Activated T-cell treated with anti-CD3 and anti-CD28 coated beads, Interleukin-2, amount 50 U/mL, for 72 hours (primary cell): ENCODE measurements around the gene IDH3B. TPM values are rescaled to one million over a fixed set of nuclear protein-coding genes. Genes with fewer than 3 reads are reported as not detected.

Source experiments
- ATAC-seq, 2 donors: fragments of 150-1000 bp; cut with Tn5 transposase; replicated peaks in 1 of 2; 2 replicates each; pipeline ENCODE4 v1.10.0; 2021; ENCODE audit warnings: moderate library complexity in 2 of 2, mild to moderate bottlenecking in 1 of 2
- DNase-seq, 2 donors: peaks; one replicate each; pipeline ENCODE4 v3.0.0; 2021 to 2022; ENCODE audit warnings: mixed read lengths in 1 of 2
- H3K27ac Mint-ChIP-seq: one replicate; pipeline ENCODE4 v1.8.0; 2022; ENCODE audit warnings: mild to moderate bottlenecking, moderate library complexity, mixed read lengths
- H3K27me3 Mint-ChIP-seq: one replicate; pipeline ENCODE4 v1.8.0; 2022; ENCODE audit warnings: low read depth, mixed read lengths
- H3K36me3 Mint-ChIP-seq, 2 donors: one replicate each; pipeline ENCODE4 v1.8.0; 2022; ENCODE audit warnings: mixed read lengths in 2 of 2, mild to moderate bottlenecking in 1 of 2; ENCODE audit not compliant: insufficient read depth in 2 of 2
- H3K4me1 Mint-ChIP-seq: one replicate; pipeline ENCODE4 v1.8.0; 2022; ENCODE audit warnings: low read depth, mixed read lengths
- H3K4me3 Mint-ChIP-seq, 2 donors: one replicate each; pipeline ENCODE4 v1.8.0; 2022; ENCODE audit warnings: mild to moderate bottlenecking in 2 of 2, mixed read lengths in 2 of 2, moderate library complexity in 2 of 2
- H3K9me3 Mint-ChIP-seq, 2 donors: one replicate each; pipeline ENCODE4 v1.8.0; 2022; ENCODE audit warnings: mixed read lengths in 2 of 2
- total RNA-seq, 2 donors: library from RNA; stranded (reverse); gene quantifications; one replicate each; pipeline ENCODE4 v1.2.3, GENCODE V29; 2022

The IDH3B gene
- total RNA-seq, 2 donors from 2014 or later: 101 to 127 TPM

- peak; percentile 14 to 30 for ATAC-seq
- peaks cover 60% of the 10 kb centered on the region for H3K4me1 Mint-ChIP-seq
- no peaks in the 10 kb centered on the region for H3K27me3 Mint-ChIP-seq
- H3K36me3 Mint-ChIP-seq: peaks cover 29 to 39% of the 10 kb centered on the region in 2 donors
- H3K27ac Mint-ChIP-seq: no peak overlapping the region
- peak in 1 of 2 donors; percentile 28 for DNase-seq
- no peak overlapping the region for H3K4me3 Mint-ChIP-seq
- no peaks in the 10 kb centered on the region for H3K9me3 Mint-ChIP-seq
Observed at GRCh38 chr20:2658414-2659354, 5.3 kb downstream of the IDH3B start.

- H3K27me3 Mint-ChIP-seq: no peaks in the 10 kb centered on the region
- peak overlapping the region; percentile 35 for H3K27ac Mint-ChIP-seq
- no peak for ATAC-seq
- H3K9me3 Mint-ChIP-seq: no peaks in the 10 kb centered on the region
- H3K4me1 Mint-ChIP-seq: peaks cover 58% of the 10 kb centered on the region
- H3K36me3 Mint-ChIP-seq: peaks cover 29 to 41% of the 10 kb centered on the region in 2 donors
- DNase-seq: no peak
- no peak overlapping the region for H3K4me3 Mint-ChIP-seq
Observed at GRCh38 chr20:2657674-2658073, 6.3 kb downstream of the IDH3B start.

- DNase-seq (no peak), ATAC-seq (no peak)
- peaks cover 29 to 41% of the 10 kb centered on the region in 2 donors for H3K36me3 Mint-ChIP-seq
- peak overlapping the region; percentile 13 for H3K27ac Mint-ChIP-seq
- no peaks in the 10 kb centered on the region for H3K27me3 Mint-ChIP-seq
- H3K9me3 Mint-ChIP-seq: no peaks in the 10 kb centered on the region
- H3K4me3 Mint-ChIP-seq: no peak overlapping the region
- H3K4me1 Mint-ChIP-seq: peaks cover 54% of the 10 kb centered on the region
Observed at GRCh38 chr20:2657241-2657640, 6.8 kb downstream of the IDH3B start.

DNA sequence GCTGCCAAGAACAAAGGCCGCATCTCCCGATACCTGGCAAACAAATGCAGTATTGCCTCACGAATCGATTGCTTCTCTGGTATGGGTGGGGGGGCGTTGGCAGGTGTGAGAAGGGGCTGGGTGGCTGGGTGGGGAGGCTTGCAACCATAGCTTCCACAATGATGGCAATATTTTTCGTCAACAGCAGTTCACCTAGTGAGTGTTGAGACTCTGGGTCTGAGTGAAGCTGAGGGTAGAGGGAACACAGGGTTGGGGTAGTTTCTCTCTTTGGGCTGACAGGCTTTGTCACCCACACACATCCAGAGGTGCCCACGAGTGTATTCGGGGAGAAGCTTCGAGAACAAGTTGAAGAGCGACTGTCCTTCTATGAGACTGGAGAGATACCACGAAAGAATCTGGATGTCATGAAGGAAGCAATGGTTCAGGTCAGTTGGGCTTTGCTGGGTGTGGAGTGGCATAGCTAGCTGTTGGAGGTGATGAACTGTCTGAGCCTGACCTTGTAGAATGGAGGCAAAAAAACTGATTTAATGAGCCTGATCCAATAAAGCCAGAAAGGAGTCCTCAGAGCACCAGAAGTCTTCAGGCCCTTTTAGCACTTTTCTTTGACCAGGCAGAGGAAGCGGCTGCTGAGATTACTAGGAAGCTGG is 7.4 kb downstream of the IDH3B start:
- Mint-ChIP-seq H3K27ac (peak overlapping the region; percentile 43), H3K9me3 (no peaks in the 10 kb centered on the region), H3K36me3 (peaks cover 27 to 39% of the 10 kb centered on the region in 2 donors), H3K4me1 (peaks cover 47% of the 10 kb centered on the region), H3K4me3 (no peak overlapping the region), H3K27me3 (no peaks in the 10 kb centered on the region)
- DNase-seq (no peak), ATAC-seq (no peak)

GRCh38 chr20:2655331-2656116 is 8.5 kb downstream of the IDH3B start:
- DNase-seq (no peak), ATAC-seq (no peak)
- Mint-ChIP-seq H3K27ac (peak overlapping the region; percentile 94), H3K4me3 (peak overlapping the region; percentile 95 to 96), H3K4me1 (peaks cover 48% of the 10 kb centered on the region), H3K36me3 (peaks cover 27 to 39% of the 10 kb centered on the region in 2 donors), H3K27me3 (no peaks in the 10 kb centered on the region), H3K9me3 (no peaks in the 10 kb centered on the region)

- Mint-ChIP-seq H3K9me3 (no peaks in the 10 kb centered on the region), H3K27ac (peak overlapping the region; percentile 94), H3K27me3 (no peaks in the 10 kb centered on the region), H3K36me3 (peaks cover 27 to 39% of the 10 kb centered on the region in 2 donors), H3K4me3 (peak overlapping the region; percentile 95 to 96), H3K4me1 (peaks cover 49% of the 10 kb centered on the region)
- ATAC-seq (no peak), DNase-seq (no peak)
Observed at GRCh38 chr20:2654831-2655230, 9.2 kb downstream of the IDH3B start.

GRCh38 chr20:2654384-2654822 is 9.6 kb downstream of the IDH3B start:
- H3K27ac Mint-ChIP-seq: peak overlapping the region; percentile 94
- H3K4me1 Mint-ChIP-seq: peaks cover 54% of the 10 kb centered on the region
- no peaks in the 10 kb centered on the region for H3K27me3 Mint-ChIP-seq

GRCh38 chr20:2653556-2654383 is 10.2 kb downstream of the IDH3B start:
- DNase-seq: no peak
- no peaks in the 10 kb centered on the region for H3K27me3 Mint-ChIP-seq
- H3K27ac Mint-ChIP-seq: peak overlapping the region; percentile 94
- no peaks in the 10 kb centered on the region for H3K9me3 Mint-ChIP-seq
- H3K36me3 Mint-ChIP-seq: peaks cover 25 to 38% of the 10 kb centered on the region in 2 donors
- no peak for ATAC-seq
- H3K4me1 Mint-ChIP-seq: peaks cover 57% of the 10 kb centered on the region
- peak overlapping the region; percentile 95 to 96 for H3K4me3 Mint-ChIP-seq

More at GRCh38 chr20:2654384-2654822, 9.6 kb downstream of the IDH3B start:
- no peak for DNase-seq
- H3K4me3 Mint-ChIP-seq: peak overlapping the region; percentile 95 to 96
- H3K9me3 Mint-ChIP-seq: no peaks in the 10 kb centered on the region
- H3K36me3 Mint-ChIP-seq: peaks cover 27 to 39% of the 10 kb centered on the region in 2 donors
- ATAC-seq: no peak

DNA sequence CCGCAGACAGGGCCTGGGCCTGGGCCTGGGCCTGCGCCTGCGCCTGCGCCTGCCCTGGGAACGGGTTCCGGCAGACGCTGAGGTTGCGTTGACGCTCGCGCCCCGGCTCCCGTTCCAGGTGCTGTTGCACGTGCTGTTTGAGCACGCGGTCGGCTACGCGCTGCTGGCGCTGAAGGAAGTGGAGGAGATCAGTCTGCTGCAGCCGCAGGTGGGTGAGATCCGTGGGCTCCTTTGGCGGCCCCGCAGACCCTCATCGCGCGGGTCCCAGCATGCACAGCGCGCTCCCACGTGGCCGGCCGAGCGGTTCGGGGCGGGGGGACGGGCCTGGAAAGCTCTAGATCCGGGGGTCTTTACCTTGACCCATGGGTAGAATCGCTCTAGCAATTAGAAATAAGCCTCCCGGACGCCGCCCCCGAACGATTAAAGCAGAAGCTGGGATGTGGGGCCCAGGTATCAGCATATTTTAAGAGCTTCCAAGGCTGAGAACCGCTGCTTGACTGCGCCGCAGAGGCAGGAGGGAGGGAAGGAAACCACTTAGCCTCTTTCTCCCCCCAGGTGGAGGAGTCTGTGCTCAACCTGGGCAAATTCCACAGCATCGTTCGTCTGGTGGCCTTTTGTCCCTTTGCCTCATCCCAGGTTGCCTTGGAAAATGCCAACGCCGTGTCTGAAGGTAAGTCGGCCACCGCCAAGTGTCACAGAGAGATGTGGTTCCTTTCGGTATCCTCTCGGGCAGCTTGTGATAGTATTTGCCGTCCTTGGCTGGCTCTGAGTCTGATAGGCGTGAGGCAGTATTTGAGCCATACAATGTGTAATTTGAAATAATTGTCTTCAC is 11.1 kb downstream of the IDH3B start:
- no peaks in the 10 kb centered on the region for H3K27me3 Mint-ChIP-seq
- peaks cover 25 to 33% of the 10 kb centered on the region in 2 donors for H3K36me3 Mint-ChIP-seq
- H3K4me1 Mint-ChIP-seq: peaks cover 52% of the 10 kb centered on the region
- ATAC-seq: peak; percentile 48 to 51
- H3K27ac Mint-ChIP-seq: peak overlapping the region; percentile 94
- H3K9me3 Mint-ChIP-seq: no peaks in the 10 kb centered on the region
- H3K4me3 Mint-ChIP-seq: peak overlapping the region; percentile 95 to 96
- DNase-seq: no peak

GRCh38 chr20:2651772-2652723 is 12.0 kb downstream of the IDH3B start, which contains the start of gene NOP56:
NOP56 (plus strand) TSS chr20:2652632; CDS start chr20:2652661, 29 bp downstream.
- H3K36me3 Mint-ChIP-seq: peaks cover 21 to 32% of the 10 kb centered on the region in 2 donors

More at GRCh38 chr20:2651772-2652723, 12.0 kb downstream of the IDH3B start, which contains the start of gene NOP56:
- Mint-ChIP-seq H3K27ac (peak within 1 kb of the TSS; percentile 98), H3K27me3 (no peaks in the 10 kb centered on the region), H3K9me3 (no peaks in the 10 kb centered on the region), H3K4me3 (peak within 1 kb of the TSS; percentile 95 to 96), H3K4me1 (peaks cover 51% of the 10 kb centered on the region)
- peak; percentile 95 to 99 for DNase-seq
- peak; percentile 90 for ATAC-seq
